Measurements from ENCODE around the gene FBXO42. TPM values are rescaled to one million over a fixed set of nuclear protein-coding genes. Genes with fewer than 3 reads are reported as not detected.

FBXO42 gene
- total RNA-seq, 1 donor from 2014 or later: 19.0 TPM

GRCh38 chr1:16207318-16208269 is 144.7 kb downstream of the FBXO42 start:
- Mint-ChIP-seq H3K36me3 (ENCODE audit: low read depth) (peaks cover 20% of the 10 kb centered on the region), H3K9me3 (no peaks in the 10 kb centered on the region), H3K27me3 (no peaks in the 10 kb centered on the region), H3K27ac (peak overlapping the region; percentile 70), H3K4me1 (peaks cover 3% of the 10 kb centered on the region), H3K4me3 (peak overlapping the region; percentile 91)
- ATAC-seq (ENCODE audit: low read depth): no peak
- intact Hi-C loops (cut with micrococcal nuclease): loop anchor here (1.0 to 5.0 kb wide), 5 partner anchors 10 to 681 kb away; partner anchors contain the start of genes DNAJC16 and FBXO42
- ChIA-PET POLR2A (interaction anchor here (0.6 to 1.7 kb wide), 12 partner anchors 10 to 1117 kb away, joined by 3 to 32 read pairs (median 4); partner anchors contain the start of genes CPLANE2, NECAP2 and RNU1-1), CTCF (interaction anchor here (0.5 kb wide), 1 partner anchor 573 kb away, joined by 3 read pairs; no protein-coding TSS in a partner anchor)
- DNase-seq: no peak
- no peak for TF ChIP-seq CTCF (IDR thresholded peaks at IDR 0.05)

DNA sequence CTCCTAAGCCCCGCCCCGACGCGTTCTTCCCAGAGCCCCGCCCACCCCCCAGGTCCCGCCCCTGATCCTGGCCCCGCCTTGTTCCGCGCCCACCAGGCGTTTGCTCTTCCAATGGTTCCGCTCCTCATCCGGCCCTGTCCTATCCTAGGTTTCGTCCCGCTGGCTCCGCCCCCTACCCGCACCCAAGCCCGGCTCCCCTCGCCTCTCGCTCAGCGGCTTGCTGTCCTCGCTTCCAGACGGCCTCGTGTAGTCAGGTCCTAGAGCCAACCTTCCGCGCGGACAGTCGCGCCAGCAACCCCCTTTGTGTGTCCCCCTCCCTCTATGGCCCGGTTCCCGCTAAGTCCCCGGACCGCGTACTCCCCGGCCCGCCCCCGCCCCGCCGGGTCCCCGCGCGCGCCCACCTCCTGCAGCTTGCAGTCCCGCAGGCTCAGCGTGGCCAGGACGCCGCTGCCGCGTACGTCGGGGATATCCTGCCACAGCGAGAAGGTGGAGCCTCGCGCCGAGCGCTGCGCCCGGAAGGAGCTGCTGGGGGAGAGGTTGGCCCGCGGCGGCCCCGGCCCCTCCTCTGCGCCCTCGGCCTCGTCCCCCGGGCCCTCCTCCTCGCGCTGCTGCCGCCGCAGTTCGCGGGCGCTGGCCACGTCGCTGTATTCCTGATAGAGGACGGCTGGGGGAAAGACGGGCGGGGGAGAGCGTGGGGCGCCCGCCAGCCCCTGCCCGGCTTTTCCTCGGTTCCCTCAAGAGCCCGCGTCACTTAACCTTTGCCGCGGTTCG is 145.5 kb downstream of the FBXO42 start:
- DNase-seq (peak; percentile 82), ATAC-seq (ENCODE audit: low read depth) (peak; percentile 89)
- Mint-ChIP-seq H3K27ac (peak overlapping the region; percentile 91), H3K4me1 (peaks cover 3% of the 10 kb centered on the region), H3K9me3 (no peaks in the 10 kb centered on the region), H3K36me3 (ENCODE audit: low read depth) (peaks cover 20% of the 10 kb centered on the region), H3K4me3 (peak overlapping the region; percentile 91), H3K27me3 (no peaks in the 10 kb centered on the region)
- TF ChIP-seq CTCF (IDR thresholded peaks at IDR 0.05): no peak
- intact Hi-C loops (cut with micrococcal nuclease): loop anchor here (1.0 to 5.0 kb wide), 5 partner anchors 11 to 680 kb away; partner anchors contain the start of genes DNAJC16 and FBXO42
- ChIA-PET CTCF (interaction anchor here (0.6 to 1.0 kb wide), 2 partner anchors 12 to 158 kb away, joined by 3 read pairs; no protein-coding TSS in a partner anchor), POLR2A (interaction anchor here (0.5 to 1.7 kb wide), 13 partner anchors 10 to 1116 kb away, joined by 3 to 32 read pairs (median 4); partner anchors contain the start of genes CPLANE2, NECAP2 and RNU1-1)

GRCh38 chr1:16205891-16206546 is 146.3 kb downstream of the FBXO42 start:
- H3K27ac Mint-ChIP-seq: no peak overlapping the region
- intact Hi-C loops (cut with micrococcal nuclease): loop anchor here (1.0 to 5.0 kb wide), 4 partner anchors 37 to 679 kb away; partner anchors contain the start of genes DNAJC16 and FBXO42
- ATAC-seq (ENCODE audit: low read depth) (peak; percentile 1), DNase-seq (no peak)
- H3K4me3 Mint-ChIP-seq: peak overlapping the region; percentile 91
- peaks cover 24% of the 10 kb centered on the region for H3K36me3 Mint-ChIP-seq (ENCODE audit: low read depth)
- H3K4me1 Mint-ChIP-seq: peaks cover 3% of the 10 kb centered on the region
- CTCF ChIA-PET: interaction anchor here (1.0 to 3.4 kb wide), 2 partner anchors 13 to 38 kb away, joined by 3 to 17 read pairs; no protein-coding TSS in a partner anchor
- no peaks in the 10 kb centered on the region for H3K9me3 Mint-ChIP-seq
- POLR2A ChIA-PET: interaction anchor here (0.5 to 1.7 kb wide), 4 partner anchors 11 to 501 kb away, joined by 3 to 32 read pairs (median 5); partner anchors contain the start of gene CPLANE2
- H3K27me3 Mint-ChIP-seq: no peaks in the 10 kb centered on the region
- TF ChIP-seq CTCF (IDR thresholded peaks at IDR 0.05): no peak

DNA sequence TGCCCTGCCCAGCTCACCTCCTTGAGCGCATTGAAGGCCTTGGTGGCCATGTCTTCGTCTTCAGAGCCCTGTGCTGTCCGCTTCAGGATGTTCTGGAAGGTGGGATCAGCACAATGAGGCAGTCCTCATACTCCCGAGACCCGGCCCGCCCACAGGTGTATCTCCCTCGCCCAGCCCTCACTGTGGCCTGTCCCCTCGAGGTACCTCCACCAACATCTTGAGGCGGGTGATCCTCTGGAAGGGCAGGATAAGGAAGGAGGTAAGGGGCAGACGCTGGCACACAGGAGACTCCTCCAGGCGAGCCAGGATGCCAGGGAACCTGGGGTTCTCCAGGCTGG is 147.0 kb downstream of the FBXO42 start:
- intact Hi-C loops (cut with micrococcal nuclease): loop anchor here (1.0 to 5.0 kb wide), 2 partner anchors 39 to 147 kb away; partner anchors contain the start of gene FBXO42

More for the DNA sequence above, 147.0 kb downstream of the FBXO42 start:
- ChIA-PET POLR2A (interaction anchor here (1.2 kb wide), 1 partner anchor 32 kb away, joined by 3 read pairs; the partner anchor contains the start of gene CPLANE2), CTCF (interaction anchor here (2.3 to 3.4 kb wide), 2 partner anchors 12 to 39 kb away, joined by 10 to 17 read pairs; no protein-coding TSS in a partner anchor)
- no peak for ATAC-seq (ENCODE audit: low read depth)
- Mint-ChIP-seq H3K27me3 (no peaks in the 10 kb centered on the region), H3K36me3 (ENCODE audit: low read depth) (peaks cover 25% of the 10 kb centered on the region), H3K4me3 (no peak overlapping the region), H3K4me1 (peaks cover 3% of the 10 kb centered on the region), H3K9me3 (no peaks in the 10 kb centered on the region), H3K27ac (no peak overlapping the region)
- no peak for TF ChIP-seq CTCF (IDR thresholded peaks at IDR 0.05)
- no peak for DNase-seq

All from activated B cell treated with CpG ODN at 0.5 μM for 24 hours (primary cell).